Measurements from ENCODE around the gene CD81.

- TF ChIP-seq EP300 (IDR thresholded peaks at IDR 0.05) (no peak), POLR2A (IDR thresholded peaks at IDR 0.05; ENCODE audit: low read depth) (no peak), POLR2AphosphoS5 (IDR thresholded peaks at IDR 0.05) (no peak)
- TF ChIP-seq, protein P1, sequence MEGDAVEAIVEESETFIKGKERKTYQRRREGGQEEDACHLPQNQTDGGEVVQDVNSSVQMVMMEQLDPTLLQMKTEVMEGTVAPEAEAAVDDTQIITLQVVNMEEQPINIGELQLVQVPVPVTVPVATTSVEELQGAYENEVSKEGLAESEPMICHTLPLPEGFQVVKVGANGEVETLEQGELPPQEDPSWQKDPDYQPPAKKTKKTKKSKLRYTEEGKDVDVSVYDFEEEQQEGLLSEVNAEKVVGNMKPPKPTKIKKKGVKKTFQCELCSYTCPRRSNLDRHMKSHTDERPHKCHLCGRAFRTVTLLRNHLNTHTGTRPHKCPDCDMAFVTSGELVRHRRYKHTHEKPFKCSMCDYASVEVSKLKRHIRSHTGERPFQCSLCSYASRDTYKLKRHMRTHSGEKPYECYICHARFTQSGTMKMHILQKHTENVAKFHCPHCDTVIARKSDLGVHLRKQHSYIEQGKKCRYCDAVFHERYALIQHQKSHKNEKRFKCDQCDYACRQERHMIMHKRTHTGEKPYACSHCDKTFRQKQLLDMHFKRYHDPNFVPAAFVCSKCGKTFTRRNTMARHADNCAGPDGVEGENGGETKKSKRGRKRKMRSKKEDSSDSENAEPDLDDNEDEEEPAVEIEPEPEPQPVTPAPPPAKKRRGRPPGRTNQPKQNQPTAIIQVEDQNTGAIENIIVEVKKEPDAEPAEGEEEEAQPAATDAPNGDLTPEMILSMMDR (IDR thresholded peaks at IDR 0.05) = no peak
Observed at GRCh38 chr11:2414616-2415015, 37.5 kb downstream of the CD81 start.

All from esophagus muscularis mucosa (tissue), 4 donors.